ENCODE measurements around the gene ZMYM4. TPM values are rescaled to one million over a fixed set of nuclear protein-coding genes. Genes with fewer than 3 reads are reported as not detected.

ZMYM4 gene
- total RNA-seq, 3 donors from 2014 or later (not counting 1 experiment from before 2014, with no cell fraction given) = 41.0 to 48.0 (median 45.8) TPM

DNA sequence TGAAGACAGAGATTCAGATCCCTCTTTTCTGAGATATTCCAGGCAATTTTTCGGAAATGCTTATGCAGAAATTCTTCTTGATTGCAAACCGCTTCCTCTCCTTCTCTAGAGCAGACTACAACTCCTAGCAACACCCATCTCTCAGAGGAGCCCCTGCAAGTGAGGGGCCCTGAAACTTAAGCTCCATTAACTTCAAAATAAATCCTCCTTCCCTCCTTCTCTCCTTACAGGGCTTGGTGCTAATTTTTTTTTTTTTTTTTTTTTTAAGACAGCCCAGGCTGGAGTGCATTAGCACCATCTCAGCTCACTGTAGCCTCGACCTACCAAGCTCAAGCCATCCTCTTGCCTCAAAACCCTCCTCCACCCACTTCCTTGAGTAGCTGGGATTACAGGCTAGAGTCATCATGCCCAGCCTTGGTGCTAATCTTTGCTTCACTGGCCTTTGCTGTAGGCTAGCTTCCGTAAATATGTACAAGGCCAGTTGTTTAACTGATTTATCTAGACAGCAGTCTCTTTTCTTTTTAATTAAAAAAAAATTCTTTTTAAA lies 45.4 kb upstream of the ZMYM4 start:
- Mint-ChIP-seq H3K27me3 (ENCODE audit: low read depth in 2 of 2) (peaks cover 0 to 2% of the 10 kb centered on the region in 2 donors), H3K4me3 (no peak overlapping the region), H3K4me1 (peaks cover 0 to 4% of the 10 kb centered on the region in 2 donors), H3K9me3 (no peaks in the 10 kb centered on the region), H3K36me3 (no peaks in the 10 kb centered on the region), H3K27ac (no peak overlapping the region)
- 84% methylated on average over 4 of the region's 4 CpGs for WGBS (ENCODE audit: insufficient coverage)
- no peak overlapping the region for H3K4me3 ChIP-seq (ENCODE audit: low read length)
- no peaks in the 10 kb centered on the region for H3K4me1 ChIP-seq (ENCODE audit: control insufficient read depth, insufficient read depth, low read length)
- no peak for ATAC-seq
- TF ChIP-seq, protein P1, sequence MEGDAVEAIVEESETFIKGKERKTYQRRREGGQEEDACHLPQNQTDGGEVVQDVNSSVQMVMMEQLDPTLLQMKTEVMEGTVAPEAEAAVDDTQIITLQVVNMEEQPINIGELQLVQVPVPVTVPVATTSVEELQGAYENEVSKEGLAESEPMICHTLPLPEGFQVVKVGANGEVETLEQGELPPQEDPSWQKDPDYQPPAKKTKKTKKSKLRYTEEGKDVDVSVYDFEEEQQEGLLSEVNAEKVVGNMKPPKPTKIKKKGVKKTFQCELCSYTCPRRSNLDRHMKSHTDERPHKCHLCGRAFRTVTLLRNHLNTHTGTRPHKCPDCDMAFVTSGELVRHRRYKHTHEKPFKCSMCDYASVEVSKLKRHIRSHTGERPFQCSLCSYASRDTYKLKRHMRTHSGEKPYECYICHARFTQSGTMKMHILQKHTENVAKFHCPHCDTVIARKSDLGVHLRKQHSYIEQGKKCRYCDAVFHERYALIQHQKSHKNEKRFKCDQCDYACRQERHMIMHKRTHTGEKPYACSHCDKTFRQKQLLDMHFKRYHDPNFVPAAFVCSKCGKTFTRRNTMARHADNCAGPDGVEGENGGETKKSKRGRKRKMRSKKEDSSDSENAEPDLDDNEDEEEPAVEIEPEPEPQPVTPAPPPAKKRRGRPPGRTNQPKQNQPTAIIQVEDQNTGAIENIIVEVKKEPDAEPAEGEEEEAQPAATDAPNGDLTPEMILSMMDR (IDR thresholded peaks at IDR 0.05) = no peak
- H3K36me3 ChIP-seq (ENCODE audit: control insufficient read depth, insufficient read depth, low read length) = no peaks in the 10 kb centered on the region
- no peaks in the 10 kb centered on the region for H3K27me3 ChIP-seq (ENCODE audit: control insufficient read depth, insufficient read depth, low read length)
- no peak for DNase-seq
- H3K27ac ChIP-seq (ENCODE audit: low read length) = no peak overlapping the region
- intact Hi-C loops (cut with micrococcal nuclease) = no loop called here
- H3K9me3 ChIP-seq (ENCODE audit: control insufficient read depth, insufficient read depth, low read length) = no peaks in the 10 kb centered on the region

DNA sequence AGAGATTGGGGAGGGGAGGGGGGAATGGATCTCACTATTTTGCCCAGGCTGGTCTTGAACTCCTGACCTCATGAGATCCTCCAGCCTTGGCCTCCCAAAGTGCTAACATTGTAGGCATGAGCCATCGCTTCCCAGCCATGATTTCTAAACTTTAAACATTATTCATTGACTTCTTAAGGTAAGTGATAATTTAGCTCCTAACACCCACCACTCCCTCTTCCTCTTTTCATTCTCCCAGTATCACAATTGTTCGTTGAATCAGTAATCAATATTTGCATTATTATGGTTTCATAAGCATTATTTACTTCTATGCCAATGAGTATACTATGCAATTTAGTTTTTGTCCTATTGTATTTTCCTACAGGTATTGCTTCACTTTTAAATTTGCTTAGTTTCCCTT lies 42.0 kb upstream of the ZMYM4 start:
- Mint-ChIP-seq H3K9me3 (no peaks in the 10 kb centered on the region), H3K4me1 (no peaks in the 10 kb centered on the region), H3K27me3 (ENCODE audit: low read depth in 2 of 2) (peaks cover 0 to 2% of the 10 kb centered on the region in 2 donors), H3K4me3 (no peak overlapping the region), H3K36me3 (no peaks in the 10 kb centered on the region), H3K27ac (no peak overlapping the region)
- Histone ChIP-seq H3K27ac (ENCODE audit: low read length) (no peak overlapping the region), H3K36me3 (ENCODE audit: control insufficient read depth, insufficient read depth, low read length) (no peaks in the 10 kb centered on the region), H3K9me3 (ENCODE audit: control insufficient read depth, insufficient read depth, low read length) (no peaks in the 10 kb centered on the region), H3K27me3 (ENCODE audit: control insufficient read depth, insufficient read depth, low read length) (no peaks in the 10 kb centered on the region), H3K4me1 (ENCODE audit: control insufficient read depth, insufficient read depth, low read length) (no peaks in the 10 kb centered on the region), H3K4me3 (ENCODE audit: low read length) (no peak overlapping the region)
- intact Hi-C loops (cut with micrococcal nuclease) = no loop called here
- WGBS (ENCODE audit: insufficient coverage) = 92% methylated on average over 1 of the region's 2 CpGs
- DNase-seq (no peak), ATAC-seq (no peak)
- TF ChIP-seq, protein P1 (IDR thresholded peaks at IDR 0.05) = no peak

DNA sequence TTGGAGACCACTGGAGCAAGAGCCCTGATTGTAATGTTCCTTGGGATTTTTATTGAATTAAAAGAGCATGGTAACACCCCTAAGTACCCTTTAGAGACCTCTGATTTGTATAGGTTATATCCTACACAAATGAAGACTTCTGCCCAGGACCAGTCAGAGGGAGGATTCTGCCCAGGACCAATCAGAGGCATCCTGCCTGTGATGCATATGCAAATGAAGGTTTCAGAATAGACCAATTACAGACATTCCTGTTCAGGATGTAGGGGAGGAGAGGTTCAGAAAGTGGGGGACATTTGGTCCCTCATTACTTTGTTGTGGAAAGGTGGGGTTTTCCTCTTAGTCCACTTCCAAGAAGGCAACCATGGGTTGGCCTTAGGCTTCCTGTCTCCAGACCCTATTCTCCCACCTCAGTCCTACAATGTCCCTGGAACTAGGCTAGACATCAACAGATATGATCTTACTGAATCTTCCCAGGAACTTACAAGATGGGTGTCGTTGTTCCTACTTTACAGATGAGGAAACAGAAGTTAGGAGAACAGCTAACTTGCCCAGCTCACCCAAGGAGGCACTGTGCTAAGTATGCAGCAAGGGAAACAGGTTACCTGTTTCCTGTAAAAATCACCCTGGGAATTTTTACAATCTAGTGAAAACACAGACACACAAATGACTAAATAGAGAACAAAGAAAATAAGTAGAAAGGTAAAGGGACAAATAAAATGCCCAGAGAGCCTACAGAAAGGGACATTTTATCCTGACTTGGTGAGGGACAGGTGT lies 38.7 kb upstream of the ZMYM4 start:
- TF ChIP-seq, protein P1 (IDR thresholded peaks at IDR 0.05) = no peak
- peaks cover 0 to 2% of the 10 kb centered on the region in 2 donors for H3K27me3 Mint-ChIP-seq (ENCODE audit: low read depth in 2 of 2)
- Histone ChIP-seq H3K27me3 (ENCODE audit: control insufficient read depth, insufficient read depth, low read length) (no peaks in the 10 kb centered on the region), H3K4me1 (ENCODE audit: control insufficient read depth, insufficient read depth, low read length) (no peaks in the 10 kb centered on the region), H3K9me3 (ENCODE audit: control insufficient read depth, insufficient read depth, low read length) (no peaks in the 10 kb centered on the region), H3K27ac (ENCODE audit: low read length) (no peak overlapping the region), H3K36me3 (ENCODE audit: control insufficient read depth, insufficient read depth, low read length) (no peaks in the 10 kb centered on the region), H3K4me3 (ENCODE audit: low read length) (no peak overlapping the region)
- intact Hi-C loops (cut with micrococcal nuclease) = no loop called here
- H3K36me3 Mint-ChIP-seq = no peaks in the 10 kb centered on the region
- DNase-seq = no peak
- WGBS (ENCODE audit: insufficient coverage) = 81% methylated on average over 1 of the region's 1 CpG
- no peak overlapping the region for H3K4me3 Mint-ChIP-seq
- H3K4me1 Mint-ChIP-seq = no peaks in the 10 kb centered on the region
- ATAC-seq = peak in 1 of 3 donors; percentile 32
- H3K27ac Mint-ChIP-seq = no peak overlapping the region
- H3K9me3 Mint-ChIP-seq = no peaks in the 10 kb centered on the region

Measured in natural killer cell (primary cell).